ENCODE data around the gene ITGA2B.
"Not testable (repeated sequence)": the region's sequence is repeated elsewhere in the genome, so short reads cannot be mapped to it uniquely, and the experiment has no call there.

The ITGA2B gene

GRCh38 chr17:44350733-44351226, 38.7 kb downstream of the ITGA2B start:
- no peak for DNase-seq (ENCODE audit: extremely low read depth, low read depth)
- peak; percentile 84 for TF ChIP-seq CTCF (IDR thresholded peaks at IDR 0.05; ENCODE audit: low read depth, low read length, missing control alignments)
- no peak overlapping the region for H3K4me3 ChIP-seq (replicated peaks; ENCODE audit: low read depth, low read length)

- no peak overlapping the region for H3K4me3 ChIP-seq (replicated peaks; ENCODE audit: low read depth, low read length)
- TF ChIP-seq CTCF (IDR thresholded peaks at IDR 0.05; ENCODE audit: low read depth, low read length, missing control alignments), result no peak
- DNase-seq (ENCODE audit: extremely low read depth, low read depth), result no peak
These were observed 39.8 kb downstream of the ITGA2B start for GRCh38 chr17:44349553-44350070.

DNA sequence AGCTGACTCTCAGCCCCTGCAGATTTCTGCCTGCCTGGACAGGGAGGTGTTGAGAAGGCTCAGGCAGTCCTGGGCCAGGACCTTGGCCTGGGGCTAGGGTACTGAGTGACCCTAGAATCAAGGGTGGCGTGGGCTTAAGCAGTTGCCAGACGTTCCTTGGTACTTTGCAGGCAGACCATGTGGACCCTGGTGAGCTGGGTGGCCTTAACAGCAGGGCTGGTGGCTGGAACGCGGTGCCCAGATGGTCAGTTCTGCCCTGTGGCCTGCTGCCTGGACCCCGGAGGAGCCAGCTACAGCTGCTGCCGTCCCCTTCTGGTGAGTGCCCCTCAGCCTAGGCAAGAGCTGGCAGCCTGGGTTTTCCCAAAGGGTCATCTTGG, 40.5 kb downstream of the ITGA2B start:
- TF ChIP-seq CTCF (IDR thresholded peaks at IDR 0.05; ENCODE audit: low read depth, low read length, missing control alignments), result no peak
- H3K4me3 ChIP-seq (replicated peaks; ENCODE audit: low read depth, low read length), result no peak overlapping the region
- no peak for DNase-seq (ENCODE audit: extremely low read depth, low read depth)

GRCh38 chr17:44348234-44348987, 41.0 kb downstream of the ITGA2B start:
- TF ChIP-seq CTCF (IDR thresholded peaks at IDR 0.05; ENCODE audit: low read depth, low read length, missing control alignments), result no peak
- H3K4me3 ChIP-seq (replicated peaks; ENCODE audit: low read depth, low read length), result no peak overlapping the region
- no peak for DNase-seq (ENCODE audit: extremely low read depth, low read depth)

DNA sequence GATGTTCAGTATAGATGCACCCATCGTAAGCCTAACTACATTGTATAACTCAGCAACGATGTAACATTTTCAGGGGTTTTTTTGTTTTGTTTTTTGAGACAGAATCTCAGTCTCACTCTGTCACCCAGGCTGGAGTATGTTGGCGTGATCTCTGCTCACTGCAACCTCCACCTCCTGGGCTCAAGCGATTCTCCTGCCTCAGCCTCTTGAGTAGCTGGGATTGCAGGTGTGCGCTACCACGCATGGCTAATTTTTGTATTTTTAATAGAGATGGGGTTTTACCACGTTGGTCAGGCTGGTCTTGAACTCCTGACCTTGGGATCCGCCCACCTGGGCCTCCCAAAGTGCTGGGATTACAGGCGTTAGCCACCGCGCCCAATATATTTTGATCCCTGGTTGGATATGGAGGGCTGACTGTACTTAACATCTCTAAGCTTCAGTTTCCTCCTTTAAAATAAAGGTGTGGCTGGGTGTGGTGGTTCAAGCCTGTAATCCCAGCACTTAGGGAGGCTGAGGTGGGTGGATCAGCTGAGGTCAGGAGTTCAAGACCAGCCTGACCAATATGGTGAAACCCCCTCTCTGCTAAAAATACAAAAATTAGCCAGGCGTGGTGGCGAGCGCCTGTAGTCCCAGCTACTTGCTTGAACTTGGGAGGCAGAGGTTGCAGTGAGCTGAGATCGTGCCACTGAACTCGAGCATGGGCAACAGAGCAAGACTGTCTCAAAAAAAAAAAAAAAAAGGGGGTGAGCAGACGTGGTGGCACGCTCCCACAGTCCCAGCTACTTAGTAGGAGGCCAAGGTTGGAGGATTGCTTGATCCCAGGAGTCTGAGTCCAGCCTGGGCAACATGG, 42.0 kb downstream of the ITGA2B start:
- not testable (repeated sequence) for H3K4me3 ChIP-seq (replicated peaks; ENCODE audit: low read depth, low read length); DNase-seq (ENCODE audit: extremely low read depth, low read depth)

- peak overlapping the region; percentile 96 for H3K4me3 ChIP-seq (replicated peaks; ENCODE audit: low read depth, low read length)
- TF ChIP-seq CTCF (IDR thresholded peaks at IDR 0.05; ENCODE audit: low read depth, low read length, missing control alignments), result no peak
- DNase-seq (ENCODE audit: extremely low read depth, low read depth), result no peak
These were observed 43.2 kb downstream of the ITGA2B start for GRCh38 chr17:44346064-44346844.
